K562 (cell line): ENCODE data around the gene CFAP92.

Experiments
- CHD2 ChIP-seq: IDR thresholded peaks from 2 replicates; pipeline ENCODE4 v1.6.1; 2011; ENCODE audit warnings: low read depth, low read length
- CTCF ChIP-seq, 3 experiments: IDR thresholded peaks in 2 of 3; conservative IDR thresholded peaks in 1 of 3; 2 replicates each; pipeline ENCODE4 v1.5.1; 2011 to 2012; ENCODE audit warnings: low read length in 3 of 3, mild to moderate bottlenecking in 3 of 3, control low read depth in 2 of 3, improper control_type of control experiment in 1 of 3, inconsistent platforms in 1 of 3, low read depth in 1 of 3, mixed read lengths in 1 of 3, moderate library complexity in 1 of 3; ENCODE audit not compliant: insufficient read depth in 2 of 3
- NCOA6 ChIP-seq: fragments of 450-650 bp; IDR thresholded peaks from 2 replicates; pipeline ENCODE4 v1.6.1; 2017; ENCODE audit warnings: mild to moderate bottlenecking
- POLR2A ChIP-seq: fragments of 450-650 bp; conservative IDR thresholded peaks from 2 replicates; pipeline ENCODE4 v1.6.1; 2016
- POLR2AphosphoS5 ChIP-seq: IDR thresholded peaks from 2 replicates; pipeline ENCODE4 v1.6.1; 2011; ENCODE audit warnings: mild to moderate bottlenecking, low read depth, low read length, moderate library complexity; ENCODE audit not compliant: control insufficient read depth, insufficient read depth
- RB1 ChIP-seq: fragments of 450-650 bp; IDR thresholded peaks from 2 replicates; pipeline ENCODE4 v1.6.1; 2017; ENCODE audit warnings: low read depth, mild to moderate bottlenecking
- TCF7L2 ChIP-seq: fragments of 150-350 bp; IDR thresholded peaks from 2 replicates; pipeline ENCODE4 v1.6.1; 2016; ENCODE audit warnings: low read depth, mild to moderate bottlenecking, low read length, moderate library complexity
- ZNF12 ChIP-seq: sonication (generic); formaldehyde crosslinking; IDR thresholded peaks from 2 replicates; pipeline ENCODE4 v1.4.0; 2020; ENCODE audit warnings: mild to moderate bottlenecking, missing genetic modification reagents
- ZNF830 ChIP-seq: fragments of 250-450 bp; sonication (Bioruptor Pico); IDR thresholded peaks from 2 replicates; pipeline ENCODE4 v1.5.0; 2021; ENCODE audit warnings: mild to moderate bottlenecking

GRCh38 chr3:128906031-128906803 is 87.7 kb downstream of the CFAP92 start:
- TF ChIP-seq CTCF (IDR thresholded peaks at IDR 0.05 in 2 of 3, conservative IDR thresholded peaks at IDR 0.05 in 1 of 3; ENCODE audit: insufficient read depth in 2 of 3, low read depth in 1 of 3, low read length in 3 of 3), result no peak
- TF ChIP-seq TCF7L2, result no peak
- no peak for TF ChIP-seq POLR2A
- TF ChIP-seq ZNF830, result no peak
- TF ChIP-seq ZNF12 (CRISPR knock-in tag), result no peak
- TF ChIP-seq CHD2, result no peak
- TF ChIP-seq RB1, result no peak
- no peak for TF ChIP-seq POLR2AphosphoS5
- no peak for TF ChIP-seq NCOA6
